ENCODE data around the gene EPM2A. TPM values are rescaled to one million over a fixed set of nuclear protein-coding genes. Genes with fewer than 3 reads are reported as not detected.

The EPM2A gene
- total and polyA plus RNA-seq, 2 donors (not counting 3 experiments of a cell fraction or from before 2014, with no cell fraction given) = 3.1 to 4.8 TPM

GRCh38 chr6:145784683-145785082, 49.4 kb upstream of the EPM2A start:
- BruUV-seq (replicated peaks) = no TSS peak
- Histone ChIP-seq H4K20me1 (replicated peaks; ENCODE audit: control insufficient read depth, extremely low read depth, insufficient read depth, low read length) (no peaks in the 10 kb centered on the region), H3K4me2 (ENCODE audit: insufficient read depth, low read length) (no peak overlapping the region), H3K36me3 (ENCODE audit: control insufficient read depth in 2 of 2, extremely low read depth in 1 of 2, insufficient read depth in 2 of 2, low read length in 2 of 2) (no peaks in the 10 kb centered on the region), H3K79me2 (ENCODE audit: control insufficient read depth, insufficient read depth, low read length) (no peaks in the 10 kb centered on the region), H3K9ac (replicated peaks; ENCODE audit: extremely low read depth, insufficient read depth, low read length) (no peak overlapping the region), H3K4me1 (ENCODE audit: control insufficient read depth, extremely low read depth, insufficient read depth, low read length) (no peaks in the 10 kb centered on the region), H2AFZ (ENCODE audit: low read depth, low read length) (no peak overlapping the region), H3K9me3 (replicated peaks; ENCODE audit: control insufficient read depth, insufficient read depth, low read length) (no peaks in the 10 kb centered on the region), H3K9me1 (replicated peaks; ENCODE audit: control insufficient read depth, extremely low read depth, insufficient read depth, low read length) (no peaks in the 10 kb centered on the region), H3K27ac (ENCODE audit: insufficient read depth, low read depth, low read length) (no peak overlapping the region), H3K27me3 (ENCODE audit: control insufficient read depth in 2 of 2, insufficient read depth in 2 of 2, low read length in 2 of 2) (no peaks in the 10 kb centered on the region), H3K4me3 (replicated peaks in 1 of 3; ENCODE audit: insufficient read depth in 1 of 3, low read depth in 1 of 3, low read length in 3 of 3) (no peak overlapping the region)
- no peak for DNase-seq (ENCODE audit: low read depth, low spot score)
- TF ChIP-seq JUN (IDR thresholded peaks at IDR 0.05; ENCODE audit: borderline replicate concordance, insufficient read depth, insufficient read length, low read depth) = no peak
- no peak for TF ChIP-seq EZH2 (IDR thresholded peaks at IDR 0.05; ENCODE audit: borderline replicate concordance, low read depth, low read length, severe bottlenecking)
- TF ChIP-seq POLR2AphosphoS5 (IDR thresholded peaks at IDR 0.05; ENCODE audit: insufficient read depth, low read depth, low read length) = no peak
- ChIA-PET CTCF (no interaction called here), POLR2A (no interaction called here)
- no peak for FAIRE-seq
- intact Hi-C loops (cut with micrococcal nuclease) (no loop called here), dilution Hi-C loops (cut with MboI; ENCODE audit: extremely low pct_ligation_motif_present, low sequenced_read_pairs) (no loop called here)

DNA sequence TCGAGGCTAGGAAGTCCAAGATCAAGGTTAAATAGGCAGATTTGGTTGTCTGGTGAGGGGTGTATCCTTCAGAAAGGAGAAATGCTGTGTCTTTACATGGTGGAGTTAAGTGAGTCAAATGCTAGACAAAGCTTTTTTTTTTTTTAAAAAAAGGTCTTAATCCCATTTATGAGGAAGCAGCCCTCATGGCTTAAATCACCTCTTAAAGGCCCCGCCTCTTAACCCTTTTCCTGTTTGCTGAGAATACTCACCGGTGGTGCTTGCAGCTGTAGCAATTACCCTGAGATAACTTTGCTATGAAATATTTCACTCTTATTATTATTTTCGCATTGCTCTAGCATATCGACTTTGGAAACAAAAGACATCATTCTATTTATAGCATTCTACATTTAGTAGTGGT, 48.5 kb upstream of the EPM2A start:
- H3K9ac ChIP-seq (replicated peaks; ENCODE audit: extremely low read depth, insufficient read depth, low read length) = no peak overlapping the region
- H4K20me1 ChIP-seq (replicated peaks; ENCODE audit: control insufficient read depth, extremely low read depth, insufficient read depth, low read length) = no peaks in the 10 kb centered on the region
- no peak for TF ChIP-seq MAX (IDR thresholded peaks at IDR 0.05; ENCODE audit: insufficient read depth, insufficient read length)
- TF ChIP-seq EZH2 (IDR thresholded peaks at IDR 0.05; ENCODE audit: borderline replicate concordance, low read depth, low read length, severe bottlenecking) = no peak
- no peak for TF ChIP-seq JUN (IDR thresholded peaks at IDR 0.05; ENCODE audit: borderline replicate concordance, insufficient read depth, insufficient read length, low read depth)
- no peak for TF ChIP-seq FOS (IDR thresholded peaks at IDR 0.05; ENCODE audit: borderline replicate concordance, insufficient read depth, low read length)
- TF ChIP-seq POLR2AphosphoS5 (IDR thresholded peaks at IDR 0.05; ENCODE audit: insufficient read depth, low read depth, low read length) = no peak
- ChIA-PET CTCF (no interaction called here), POLR2A (no interaction called here)
- H3K4me2 ChIP-seq (ENCODE audit: insufficient read depth, low read length) = no peak overlapping the region
- H3K79me2 ChIP-seq (ENCODE audit: control insufficient read depth, insufficient read depth, low read length) = no peaks in the 10 kb centered on the region
- no peak overlapping the region for H3K4me3 ChIP-seq (replicated peaks in 1 of 3; ENCODE audit: insufficient read depth in 1 of 3, low read depth in 1 of 3, low read length in 3 of 3)
- no peak overlapping the region for H3K27ac ChIP-seq (ENCODE audit: insufficient read depth, low read depth, low read length)
- no peaks in the 10 kb centered on the region for H3K4me1 ChIP-seq (ENCODE audit: control insufficient read depth, extremely low read depth, insufficient read depth, low read length)
- DNase-seq (ENCODE audit: low read depth, low spot score) = no peak
- no TSS peak for BruUV-seq (replicated peaks)
- FAIRE-seq = no peak
- no peak overlapping the region for H2AFZ ChIP-seq (ENCODE audit: low read depth, low read length)
- no peaks in the 10 kb centered on the region for H3K9me1 ChIP-seq (replicated peaks; ENCODE audit: control insufficient read depth, extremely low read depth, insufficient read depth, low read length)
- intact Hi-C loops (cut with micrococcal nuclease) = no loop called here
- H3K36me3 ChIP-seq (ENCODE audit: control insufficient read depth in 2 of 2, extremely low read depth in 1 of 2, insufficient read depth in 2 of 2, low read length in 2 of 2) = no peaks in the 10 kb centered on the region
- no peaks in the 10 kb centered on the region for H3K9me3 ChIP-seq (replicated peaks; ENCODE audit: control insufficient read depth, insufficient read depth, low read length)
- no peaks in the 10 kb centered on the region for H3K27me3 ChIP-seq (ENCODE audit: control insufficient read depth in 2 of 2, insufficient read depth in 2 of 2, low read length in 2 of 2)
- dilution Hi-C loops (cut with MboI; ENCODE audit: extremely low pct_ligation_motif_present, low sequenced_read_pairs) = no loop called here
